Breast epithelium (tissue), 3 donors: ENCODE measurements around the gene WNT2B.

Source experiments
- CTCF ChIP-seq, 3 donors: fragments of 450-650 bp; IDR thresholded peaks; one replicate each; pipeline ENCODE4 v1.5.1; 2016 to 2017; ENCODE audit warnings: antibody characterized with exemption in 3 of 3, mild to moderate bottlenecking in 3 of 3, moderate library complexity in 3 of 3
- POLR2A ChIP-seq: fragments of 450-650 bp; IDR thresholded peaks from one replicate; pipeline ENCODE4 v1.6.1; 2016; ENCODE audit warnings: antibody characterized with exemption, mild to moderate bottlenecking, moderate library complexity
- POLR2AphosphoS5 ChIP-seq, 3 donors: sonication (generic); formaldehyde crosslinking; IDR thresholded peaks; one replicate each; pipeline ENCODE4 v1.6.1; 2017; ENCODE audit warnings: antibody characterized with exemption in 3 of 3

GRCh38 chr1:112466078-112466660, 42.6 kb upstream of the WNT2B start:
- TF ChIP-seq CTCF (IDR thresholded peaks at IDR 0.05): peak; percentile 87 to 94 (median 91)
- peak; percentile 84 to 90 (median 89) for TF ChIP-seq POLR2AphosphoS5 (IDR thresholded peaks at IDR 0.05)
- no peak for TF ChIP-seq POLR2A
